ENCODE data around the gene SLC66A3. TPM values are rescaled to one million over a fixed set of nuclear protein-coding genes. Genes with fewer than 3 reads are reported as not detected.

SLC66A3 gene
- total RNA-seq, 1 donor from 2014 or later, result 17.6 TPM

GRCh38 chr2:11156396-11157075 lies 1.3 kb downstream of the SLC66A3 start:
- H3K4me3 ChIP-seq (ENCODE audit: low read depth, low read length), result no peak overlapping the region
- TF ChIP-seq, protein P1, sequence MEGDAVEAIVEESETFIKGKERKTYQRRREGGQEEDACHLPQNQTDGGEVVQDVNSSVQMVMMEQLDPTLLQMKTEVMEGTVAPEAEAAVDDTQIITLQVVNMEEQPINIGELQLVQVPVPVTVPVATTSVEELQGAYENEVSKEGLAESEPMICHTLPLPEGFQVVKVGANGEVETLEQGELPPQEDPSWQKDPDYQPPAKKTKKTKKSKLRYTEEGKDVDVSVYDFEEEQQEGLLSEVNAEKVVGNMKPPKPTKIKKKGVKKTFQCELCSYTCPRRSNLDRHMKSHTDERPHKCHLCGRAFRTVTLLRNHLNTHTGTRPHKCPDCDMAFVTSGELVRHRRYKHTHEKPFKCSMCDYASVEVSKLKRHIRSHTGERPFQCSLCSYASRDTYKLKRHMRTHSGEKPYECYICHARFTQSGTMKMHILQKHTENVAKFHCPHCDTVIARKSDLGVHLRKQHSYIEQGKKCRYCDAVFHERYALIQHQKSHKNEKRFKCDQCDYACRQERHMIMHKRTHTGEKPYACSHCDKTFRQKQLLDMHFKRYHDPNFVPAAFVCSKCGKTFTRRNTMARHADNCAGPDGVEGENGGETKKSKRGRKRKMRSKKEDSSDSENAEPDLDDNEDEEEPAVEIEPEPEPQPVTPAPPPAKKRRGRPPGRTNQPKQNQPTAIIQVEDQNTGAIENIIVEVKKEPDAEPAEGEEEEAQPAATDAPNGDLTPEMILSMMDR (IDR thresholded peaks at IDR 0.05; ENCODE audit: insufficient read depth, low read length, severe bottlenecking), result no peak
- H3K27me3 ChIP-seq (ENCODE audit: control insufficient read depth, insufficient read depth, low read length), result no peaks in the 10 kb centered on the region
- no peak for FAIRE-seq
- DNase-seq (ENCODE audit: low read depth), result no peak
- no peaks in the 10 kb centered on the region for H3K36me3 ChIP-seq (ENCODE audit: control insufficient read depth, insufficient read depth, low read length)

DNA sequence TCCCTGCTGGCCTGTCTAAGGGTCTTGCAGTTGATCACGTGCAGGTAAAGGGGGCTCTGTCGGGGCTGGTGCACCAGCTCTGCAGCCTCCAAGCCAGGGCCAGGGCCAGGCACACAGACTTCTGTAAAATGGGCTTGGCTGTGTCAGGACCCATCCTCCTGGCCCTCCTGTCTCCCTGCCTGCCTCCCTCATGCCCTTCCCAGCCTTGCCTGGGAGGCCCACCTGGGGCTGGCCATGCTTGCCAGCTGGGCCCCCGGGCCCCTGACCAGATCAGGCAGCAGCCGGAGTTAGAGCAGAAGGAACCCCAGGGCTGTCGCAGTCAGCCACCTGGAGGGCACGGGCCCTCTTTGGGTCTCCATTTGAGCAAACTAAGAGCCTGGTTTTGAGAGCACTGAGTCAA lies 2.0 kb downstream of the SLC66A3 start:
- DNase-seq (ENCODE audit: low read depth), result no peak
- no peak for FAIRE-seq

GRCh38 chr2:11157731-11158130 lies 2.5 kb downstream of the SLC66A3 start:
- DNase-seq (ENCODE audit: low read depth) (no peak), FAIRE-seq (no peak)
- TF ChIP-seq, protein P1 (IDR thresholded peaks at IDR 0.05; ENCODE audit: insufficient read depth, low read length, severe bottlenecking), result no peak
- no peak overlapping the region for H3K4me3 ChIP-seq (ENCODE audit: low read depth, low read length)
- H3K36me3 ChIP-seq (ENCODE audit: control insufficient read depth, insufficient read depth, low read length), result no peaks in the 10 kb centered on the region
- H3K27me3 ChIP-seq (ENCODE audit: control insufficient read depth, insufficient read depth, low read length), result no peaks in the 10 kb centered on the region

More for the DNA sequence above, 2.0 kb downstream of the SLC66A3 start:
- no peaks in the 10 kb centered on the region for H3K27me3 ChIP-seq (ENCODE audit: control insufficient read depth, insufficient read depth, low read length)
- TF ChIP-seq, protein P1 (IDR thresholded peaks at IDR 0.05; ENCODE audit: insufficient read depth, low read length, severe bottlenecking), result no peak
- H3K36me3 ChIP-seq (ENCODE audit: control insufficient read depth, insufficient read depth, low read length), result no peaks in the 10 kb centered on the region
- H3K4me3 ChIP-seq (ENCODE audit: low read depth, low read length), result no peak overlapping the region

- DNase-seq (ENCODE audit: low read depth), result no peak
- H3K4me3 ChIP-seq (ENCODE audit: low read depth, low read length), result no peak overlapping the region
- TF ChIP-seq, protein P1 (IDR thresholded peaks at IDR 0.05; ENCODE audit: insufficient read depth, low read length, severe bottlenecking), result no peak
- no peaks in the 10 kb centered on the region for H3K27me3 ChIP-seq (ENCODE audit: control insufficient read depth, insufficient read depth, low read length)
- FAIRE-seq, result no peak
- H3K36me3 ChIP-seq (ENCODE audit: control insufficient read depth, insufficient read depth, low read length), result no peaks in the 10 kb centered on the region
Measured at GRCh38 chr2:11158916-11159573, 3.8 kb downstream of the SLC66A3 start.

DNA sequence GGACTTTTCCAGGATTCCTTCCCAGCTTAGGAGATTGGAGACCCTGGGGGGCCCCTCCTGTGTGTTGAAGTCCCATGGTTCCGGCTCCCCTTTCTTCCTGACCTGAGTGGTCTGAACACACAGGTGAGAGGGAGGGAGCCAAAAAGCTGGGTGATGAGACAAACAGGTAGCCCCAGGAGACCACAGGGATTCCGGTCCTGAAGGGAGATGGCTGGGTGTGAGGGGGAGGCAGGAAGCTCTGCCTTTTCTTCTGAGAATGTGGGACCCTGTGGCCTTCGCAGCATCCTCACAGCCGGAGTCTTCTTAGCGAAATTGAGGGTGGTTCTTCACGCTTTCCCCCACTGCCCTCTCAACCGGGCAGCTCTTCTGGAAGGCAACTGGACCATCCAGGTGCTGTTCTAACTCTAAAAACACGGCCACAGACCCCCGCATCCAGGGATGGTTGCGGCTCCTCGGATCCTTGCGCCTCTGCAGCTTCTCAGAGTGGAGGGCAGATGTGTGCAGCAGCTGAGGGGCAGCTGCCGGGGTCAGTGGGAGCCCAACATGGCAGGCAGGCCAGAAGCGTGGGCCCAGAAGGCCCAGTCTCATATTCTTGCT lies 4.4 kb downstream of the SLC66A3 start:
- Histone ChIP-seq H3K4me3 (ENCODE audit: low read depth, low read length) (no peak overlapping the region), H3K36me3 (ENCODE audit: control insufficient read depth, insufficient read depth, low read length) (no peaks in the 10 kb centered on the region), H3K27me3 (ENCODE audit: control insufficient read depth, insufficient read depth, low read length) (no peaks in the 10 kb centered on the region)
- no peak for FAIRE-seq
- TF ChIP-seq, protein P1 (IDR thresholded peaks at IDR 0.05; ENCODE audit: insufficient read depth, low read length, severe bottlenecking), result no peak
- DNase-seq (ENCODE audit: low read depth), result no peak

Data from bronchial epithelial cell (primary cell).